ENCODE results near the gene CYP21A2. TPM values are rescaled to one million over a fixed set of nuclear protein-coding genes. Genes with fewer than 3 reads are reported as not detected.
"Not testable (repeated sequence)": the region's sequence is repeated elsewhere in the genome, so short reads cannot be mapped to it uniquely, and the experiment has no call there.

CYP21A2 gene
- total RNA-seq, 2 experiments from 2014 or later = 0.12 TPM; not detected in 1

DNA sequence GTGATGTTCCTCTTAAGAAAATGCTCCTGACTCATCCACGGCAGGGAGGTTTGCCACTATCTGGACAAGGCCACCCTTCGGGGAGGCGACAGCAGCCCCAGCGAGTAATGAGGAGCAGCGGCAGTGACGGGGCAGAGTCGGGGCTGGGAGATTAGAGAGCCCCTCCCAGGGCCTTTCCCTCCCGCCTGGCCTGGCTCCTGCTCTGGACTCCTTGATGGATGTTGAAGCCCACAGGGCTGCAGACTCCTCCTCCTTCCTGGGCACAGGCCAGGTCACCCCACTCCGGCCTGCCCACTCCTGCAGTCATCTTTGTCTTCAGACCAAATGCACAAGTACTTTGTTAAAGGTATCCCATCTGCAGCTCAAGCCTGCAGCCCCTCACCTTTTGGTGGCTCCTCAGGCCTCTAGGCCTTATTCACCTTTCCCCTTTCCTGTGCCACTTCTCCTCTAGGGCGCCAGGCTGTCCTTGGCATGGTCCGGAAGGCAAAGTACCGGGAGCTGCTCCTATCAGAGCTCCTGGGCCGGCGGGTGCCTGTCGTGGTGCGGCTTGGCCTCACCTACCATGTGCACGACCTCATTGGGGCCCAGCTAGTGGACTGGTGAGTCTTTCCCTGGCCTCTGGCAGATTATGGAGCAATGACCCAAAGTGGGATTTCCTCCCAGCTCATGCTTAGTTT lies 25.1 kb upstream of the CYP21A2 start:
- not testable (repeated sequence) for H3K27ac Mint-ChIP-seq, H3K4me1 Mint-ChIP-seq, H3K36me3 Mint-ChIP-seq, DNase-seq, H3K4me3 Mint-ChIP-seq, H3K9me3 Mint-ChIP-seq, H3K27me3 Mint-ChIP-seq

DNA sequence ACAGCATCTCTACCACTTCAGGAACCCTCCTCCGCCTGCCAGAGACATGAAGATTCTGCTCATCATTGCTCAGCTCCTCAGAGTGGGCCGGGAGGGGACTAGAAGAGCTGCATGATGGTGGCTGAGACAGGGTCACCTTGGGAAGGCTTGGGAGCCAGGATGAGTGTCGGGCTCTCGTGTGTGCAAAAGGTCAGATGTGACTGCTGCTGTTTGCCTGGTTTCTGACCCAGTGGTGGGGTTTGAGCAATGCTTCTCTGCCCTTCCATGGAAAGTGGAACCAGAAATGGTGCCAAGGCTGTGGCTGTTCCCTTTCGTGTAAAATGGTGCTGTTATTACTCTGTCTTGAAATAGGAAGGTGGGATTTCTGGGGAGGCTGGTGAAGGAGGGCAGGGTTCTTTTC lies 24.5 kb upstream of the CYP21A2 start:
- H3K4me3 Mint-ChIP-seq, H3K27ac Mint-ChIP-seq, H3K9me3 Mint-ChIP-seq, H3K27me3 Mint-ChIP-seq, H3K4me1 Mint-ChIP-seq, DNase-seq, H3K36me3 Mint-ChIP-seq: not testable (repeated sequence)

DNA sequence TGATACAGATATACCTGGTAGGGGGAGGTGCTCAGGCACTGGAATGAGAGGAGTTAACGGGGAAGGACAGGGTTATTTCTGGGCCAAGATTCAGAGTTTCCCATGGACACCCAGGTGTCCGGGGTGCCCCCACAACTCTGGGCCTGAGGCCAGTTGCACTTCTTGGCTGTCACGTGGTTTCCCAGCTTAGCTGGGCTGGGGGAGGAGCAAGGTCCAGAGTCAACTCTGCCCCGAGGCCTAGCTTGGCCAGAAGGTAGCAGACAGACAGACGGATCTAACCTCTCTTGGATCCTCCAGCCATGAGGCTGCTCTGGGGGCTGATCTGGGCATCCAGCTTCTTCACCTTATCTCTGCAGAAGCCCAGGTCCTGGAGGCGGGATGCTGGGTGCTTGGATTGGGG lies 23.7 kb upstream of the CYP21A2 start, which contains the start of gene C4B:
C4B (plus strand) TSS at position 249 of the 400 bp plus-strand sequence; CDS start at position 300, 51 bp downstream.
- H3K27ac Mint-ChIP-seq, H3K36me3 Mint-ChIP-seq, H3K4me3 Mint-ChIP-seq, H3K27me3 Mint-ChIP-seq, H3K4me1 Mint-ChIP-seq, H3K9me3 Mint-ChIP-seq, DNase-seq: not testable (repeated sequence)

DNA sequence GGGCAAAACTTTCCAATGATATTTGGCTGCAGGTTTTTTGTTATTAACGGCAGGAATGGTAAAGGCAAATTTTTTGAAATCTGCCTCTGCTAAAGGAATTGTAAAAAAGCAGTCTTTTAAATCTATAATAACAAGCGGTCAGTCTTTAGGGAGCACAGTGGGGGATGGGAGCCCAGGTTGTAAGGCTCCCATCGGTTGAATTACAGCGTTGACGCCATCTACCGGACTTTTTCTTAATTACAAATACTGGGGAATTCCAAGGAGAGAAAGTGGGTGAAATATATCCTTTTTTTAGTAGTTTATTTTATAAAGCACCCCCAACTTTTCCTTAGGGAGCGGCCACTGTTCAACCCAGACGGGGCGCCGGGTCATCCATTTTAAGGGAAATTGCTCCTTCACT lies 16.1 kb upstream of the CYP21A2 start:
- not testable (repeated sequence) for DNase-seq, H3K36me3 Mint-ChIP-seq

DNA sequence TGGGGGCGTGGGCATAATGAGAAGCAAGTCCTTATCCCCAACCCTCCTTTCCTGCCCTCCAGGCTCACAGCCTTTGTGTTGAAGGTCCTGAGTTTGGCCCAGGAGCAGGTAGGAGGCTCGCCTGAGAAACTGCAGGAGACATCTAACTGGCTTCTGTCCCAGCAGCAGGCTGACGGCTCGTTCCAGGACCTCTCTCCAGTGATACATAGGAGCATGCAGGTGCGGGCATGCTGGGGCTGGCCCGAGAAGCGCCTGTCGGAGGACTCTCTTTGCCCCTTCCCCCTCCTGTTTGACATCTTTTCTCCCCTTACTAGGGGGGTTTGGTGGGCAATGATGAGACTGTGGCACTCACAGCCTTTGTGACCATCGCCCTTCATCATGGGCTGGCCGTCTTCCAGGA lies 9.6 kb upstream of the CYP21A2 start:
- not testable (repeated sequence) for H3K9me3 Mint-ChIP-seq, H3K27me3 Mint-ChIP-seq, H3K4me3 Mint-ChIP-seq, DNase-seq, H3K36me3 Mint-ChIP-seq, H3K27ac Mint-ChIP-seq, H3K4me1 Mint-ChIP-seq

More for the DNA sequence above, 16.1 kb upstream of the CYP21A2 start:
- not testable (repeated sequence) for H3K27ac Mint-ChIP-seq, H3K4me3 Mint-ChIP-seq, H3K27me3 Mint-ChIP-seq, H3K9me3 Mint-ChIP-seq, H3K4me1 Mint-ChIP-seq

DNA sequence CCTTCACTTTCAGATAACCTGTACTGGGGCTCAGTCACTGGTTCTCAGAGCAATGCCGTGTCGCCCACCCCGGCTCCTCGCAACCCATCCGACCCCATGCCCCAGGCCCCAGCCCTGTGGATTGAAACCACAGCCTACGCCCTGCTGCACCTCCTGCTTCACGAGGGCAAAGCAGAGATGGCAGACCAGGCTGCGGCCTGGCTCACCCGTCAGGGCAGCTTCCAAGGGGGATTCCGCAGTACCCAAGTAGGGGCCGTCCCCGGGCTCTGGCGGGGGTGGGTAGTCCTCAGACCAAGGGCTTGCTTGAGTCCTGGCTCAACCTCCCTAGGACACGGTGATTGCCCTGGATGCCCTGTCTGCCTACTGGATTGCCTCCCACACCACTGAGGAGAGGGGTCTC lies 8.7 kb upstream of the CYP21A2 start:
- DNase-seq, H3K27me3 Mint-ChIP-seq, H3K4me1 Mint-ChIP-seq, H3K9me3 Mint-ChIP-seq, H3K36me3 Mint-ChIP-seq, H3K4me3 Mint-ChIP-seq, H3K27ac Mint-ChIP-seq: not testable (repeated sequence)

DNA sequence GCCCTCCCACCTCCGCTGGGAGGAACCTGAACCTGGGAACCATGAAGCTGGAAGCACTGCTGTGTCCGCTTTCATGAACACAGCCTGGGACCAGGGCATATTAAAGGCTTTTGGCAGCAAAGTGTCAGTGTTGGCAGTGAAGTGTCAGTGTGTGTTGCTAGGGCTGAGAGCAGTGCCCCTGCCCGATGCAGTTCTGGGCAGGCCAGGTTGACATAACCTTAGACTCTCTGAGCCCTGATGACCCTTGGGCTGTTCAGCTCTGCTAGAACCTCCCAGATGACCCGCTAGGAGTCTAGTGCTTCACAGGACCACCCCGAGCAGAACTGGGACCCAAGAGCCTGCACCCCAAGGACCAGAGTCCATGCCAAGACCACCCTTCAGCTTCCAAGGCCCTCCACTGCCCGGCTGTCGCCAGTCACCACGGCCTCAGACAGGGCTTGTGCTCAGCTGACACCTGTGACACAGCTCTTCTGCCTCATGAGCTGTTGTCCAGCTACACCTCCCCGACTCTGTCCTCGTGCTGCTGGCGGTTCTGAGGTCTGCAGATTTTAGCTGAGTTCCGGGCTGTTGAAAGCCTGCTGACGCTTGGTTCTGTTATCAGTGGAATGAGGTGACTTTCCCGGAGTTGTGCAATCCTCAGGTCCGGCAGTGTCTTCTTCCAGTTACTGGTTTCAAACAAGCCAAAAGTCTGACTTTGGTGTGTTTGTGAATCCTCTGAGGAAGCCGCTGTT lies 2.8 kb upstream of the CYP21A2 start:
- H3K27me3 Mint-ChIP-seq, H3K27ac Mint-ChIP-seq, H3K36me3 Mint-ChIP-seq, H3K9me3 Mint-ChIP-seq, H3K4me3 Mint-ChIP-seq, H3K4me1 Mint-ChIP-seq, DNase-seq: not testable (repeated sequence)

DNA sequence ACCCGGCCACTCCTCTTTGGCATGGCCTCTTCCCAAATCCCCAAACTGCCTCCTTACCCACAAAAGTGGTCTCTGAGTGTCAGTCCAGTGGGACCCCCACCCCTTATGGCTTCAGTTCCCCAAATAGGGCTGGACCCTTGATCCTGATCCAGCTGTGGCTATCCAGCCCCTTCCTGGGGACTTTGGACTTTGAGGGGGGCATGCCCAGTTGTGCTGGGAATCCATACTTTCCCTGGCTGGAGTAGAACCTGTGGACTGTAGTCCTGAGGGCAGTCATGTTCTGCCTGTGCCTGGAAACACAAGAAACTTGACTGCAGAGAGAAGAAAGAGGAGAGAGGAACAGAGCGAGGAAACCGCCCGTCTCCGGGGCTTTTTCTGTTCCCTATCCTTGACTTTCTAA lies 1.1 kb upstream of the CYP21A2 start:
- H3K4me3 Mint-ChIP-seq, H3K36me3 Mint-ChIP-seq, H3K27ac Mint-ChIP-seq, H3K4me1 Mint-ChIP-seq, H3K9me3 Mint-ChIP-seq, DNase-seq, H3K27me3 Mint-ChIP-seq: not testable (repeated sequence)

DNA sequence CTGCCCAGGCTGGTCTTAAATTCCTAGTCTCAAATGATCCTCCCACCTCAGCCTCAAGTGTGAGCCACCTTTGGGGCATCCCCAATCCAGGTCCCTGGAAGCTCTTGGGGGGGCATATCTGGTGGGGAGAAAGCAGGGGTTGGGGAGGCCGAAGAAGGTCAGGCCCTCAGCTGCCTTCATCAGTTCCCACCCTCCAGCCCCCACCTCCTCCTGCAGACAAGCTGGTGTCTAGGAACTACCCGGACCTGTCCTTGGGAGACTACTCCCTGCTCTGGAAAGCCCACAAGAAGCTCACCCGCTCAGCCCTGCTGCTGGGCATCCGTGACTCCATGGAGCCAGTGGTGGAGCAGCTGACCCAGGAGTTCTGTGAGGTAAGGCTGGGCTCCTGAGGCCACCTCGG lies 663 bp downstream of the CYP21A2 start:
- not testable (repeated sequence) for H3K4me1 Mint-ChIP-seq, H3K27me3 Mint-ChIP-seq, H3K36me3 Mint-ChIP-seq, H3K4me3 Mint-ChIP-seq, H3K27ac Mint-ChIP-seq, DNase-seq, H3K9me3 Mint-ChIP-seq

DNA sequence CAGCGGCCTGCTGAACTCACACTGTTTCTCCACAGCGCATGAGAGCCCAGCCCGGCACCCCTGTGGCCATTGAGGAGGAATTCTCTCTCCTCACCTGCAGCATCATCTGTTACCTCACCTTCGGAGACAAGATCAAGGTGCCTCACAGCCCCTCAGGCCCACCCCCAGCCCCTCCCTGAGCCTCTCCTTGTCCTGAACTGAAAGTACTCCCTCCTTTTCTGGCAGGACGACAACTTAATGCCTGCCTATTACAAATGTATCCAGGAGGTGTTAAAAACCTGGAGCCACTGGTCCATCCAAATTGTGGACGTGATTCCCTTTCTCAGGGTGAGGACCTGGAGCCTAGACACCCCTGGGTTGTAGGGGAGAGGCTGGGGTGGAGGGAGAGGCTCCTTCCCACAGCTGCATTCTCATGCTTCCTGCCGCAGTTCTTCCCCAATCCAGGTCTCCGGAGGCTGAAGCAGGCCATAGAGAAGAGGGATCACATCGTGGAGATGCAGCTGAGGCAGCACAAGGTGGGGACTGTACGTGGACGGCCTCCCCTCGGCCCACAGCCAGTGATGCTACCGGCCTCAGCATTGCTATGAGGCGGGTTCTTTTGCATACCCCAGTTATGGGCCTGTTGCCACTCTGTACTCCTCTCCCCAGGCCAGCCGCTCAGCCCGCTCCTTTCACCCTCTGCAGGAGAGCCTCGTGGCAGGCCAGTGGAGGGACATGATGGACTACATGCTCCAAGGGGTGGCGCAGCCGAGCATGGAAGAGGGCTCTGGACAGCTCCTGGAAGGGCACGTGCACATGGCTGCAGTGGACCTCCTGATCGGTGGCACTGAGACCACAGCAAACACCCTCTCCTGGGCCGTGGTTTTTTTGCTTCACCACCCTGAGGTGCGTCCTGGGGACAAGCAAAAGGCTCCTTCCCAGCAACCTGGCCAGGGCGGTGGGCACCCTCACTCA lies 1.4 kb downstream of the CYP21A2 start:
- H3K27ac Mint-ChIP-seq, H3K9me3 Mint-ChIP-seq, H3K4me3 Mint-ChIP-seq, H3K4me1 Mint-ChIP-seq, H3K27me3 Mint-ChIP-seq, DNase-seq, H3K36me3 Mint-ChIP-seq: not testable (repeated sequence)

DNA sequence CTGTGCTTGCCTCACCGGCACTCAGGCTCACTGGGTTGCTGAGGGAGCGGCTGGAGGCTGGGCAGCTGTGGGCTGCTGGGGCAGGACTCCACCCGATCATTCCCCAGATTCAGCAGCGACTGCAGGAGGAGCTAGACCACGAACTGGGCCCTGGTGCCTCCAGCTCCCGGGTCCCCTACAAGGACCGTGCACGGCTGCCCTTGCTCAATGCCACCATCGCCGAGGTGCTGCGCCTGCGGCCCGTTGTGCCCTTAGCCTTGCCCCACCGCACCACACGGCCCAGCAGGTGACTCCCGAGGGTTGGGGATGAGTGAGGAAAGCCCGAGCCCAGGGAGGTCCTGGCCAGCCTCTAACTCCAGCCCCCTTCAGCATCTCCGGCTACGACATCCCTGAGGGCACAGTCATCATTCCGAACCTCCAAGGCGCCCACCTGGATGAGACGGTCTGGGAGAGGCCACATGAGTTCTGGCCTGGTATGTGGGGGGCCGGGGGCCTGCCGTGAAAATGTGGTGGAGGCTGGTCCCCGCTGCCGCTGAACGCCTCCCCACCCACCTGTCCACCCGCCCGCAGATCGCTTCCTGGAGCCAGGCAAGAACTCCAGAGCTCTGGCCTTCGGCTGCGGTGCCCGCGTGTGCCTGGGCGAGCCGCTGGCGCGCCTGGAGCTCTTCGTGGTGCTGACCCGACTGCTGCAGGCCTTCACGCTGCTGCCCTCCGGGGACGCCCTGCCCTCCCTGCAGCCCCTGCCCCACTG lies 2.3 kb downstream of the CYP21A2 start:
- not testable (repeated sequence) for H3K4me3 Mint-ChIP-seq, H3K27me3 Mint-ChIP-seq, H3K4me1 Mint-ChIP-seq, DNase-seq, H3K36me3 Mint-ChIP-seq, H3K27ac Mint-ChIP-seq, H3K9me3 Mint-ChIP-seq

DNA sequence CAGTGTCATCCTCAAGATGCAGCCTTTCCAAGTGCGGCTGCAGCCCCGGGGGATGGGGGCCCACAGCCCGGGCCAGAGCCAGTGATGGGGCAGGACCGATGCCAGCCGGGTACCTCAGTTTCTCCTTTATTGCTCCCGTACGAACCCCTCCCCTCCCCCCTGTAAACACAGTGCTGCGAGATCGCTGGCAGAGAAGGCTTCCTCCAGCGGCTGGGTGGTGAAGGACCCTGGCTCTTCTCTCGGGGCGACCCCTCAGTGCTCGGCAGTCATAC lies 2.8 kb downstream of the CYP21A2 start:
- not testable (repeated sequence) for H3K4me3 Mint-ChIP-seq, H3K36me3 Mint-ChIP-seq, H3K27me3 Mint-ChIP-seq, H3K27ac Mint-ChIP-seq, DNase-seq, H3K9me3 Mint-ChIP-seq, H3K4me1 Mint-ChIP-seq

DNA sequence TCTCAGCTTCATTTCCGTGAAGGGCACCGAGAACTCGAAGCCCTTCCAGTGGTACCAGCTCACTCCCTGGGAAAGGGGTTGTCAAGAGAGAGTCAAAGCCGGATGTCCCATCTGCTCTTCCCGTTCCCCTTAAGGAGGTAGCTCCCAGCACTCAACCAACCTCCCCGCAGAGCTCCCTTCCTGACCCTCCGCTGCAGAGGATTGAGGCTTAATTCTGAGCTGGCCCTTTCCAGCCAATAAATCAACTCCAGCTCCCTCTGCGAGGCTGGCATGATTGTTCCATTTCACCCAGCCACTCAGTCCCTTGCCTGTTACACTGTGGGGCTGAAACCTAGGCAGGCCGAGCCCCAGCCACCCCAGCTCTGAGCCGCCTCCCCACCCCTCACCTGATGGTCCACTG lies 3.2 kb downstream of the CYP21A2 start:
- not testable (repeated sequence) for H3K27ac Mint-ChIP-seq

DNA sequence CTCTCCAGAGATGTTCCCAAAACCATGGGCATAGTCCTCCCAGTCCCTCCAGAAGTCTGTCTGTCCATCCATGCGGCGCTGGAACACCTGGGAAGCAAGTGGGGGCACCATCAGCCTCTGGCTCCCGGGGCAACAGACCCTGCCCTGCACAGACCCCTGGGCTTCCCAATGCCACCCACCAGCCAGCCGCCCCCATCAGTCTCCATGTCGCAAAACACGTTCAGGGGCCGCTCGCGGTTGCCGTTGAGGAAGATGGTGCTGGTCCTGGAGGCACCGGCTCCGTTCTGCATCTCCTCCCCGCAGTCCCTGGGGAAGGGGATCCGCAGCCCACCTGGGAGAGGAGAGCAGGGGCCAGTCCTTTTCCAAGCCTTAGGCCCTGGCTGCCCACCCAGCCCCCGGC lies 4.1 kb downstream of the CYP21A2 start:
- H3K27ac Mint-ChIP-seq = not testable (repeated sequence)

More for the DNA sequence above, 3.2 kb downstream of the CYP21A2 start:
- not testable (repeated sequence) for H3K4me3 Mint-ChIP-seq, H3K27me3 Mint-ChIP-seq, DNase-seq, H3K4me1 Mint-ChIP-seq, H3K9me3 Mint-ChIP-seq, H3K36me3 Mint-ChIP-seq

More for the DNA sequence above, 4.1 kb downstream of the CYP21A2 start:
- not testable (repeated sequence) for H3K4me3 Mint-ChIP-seq, DNase-seq, H3K36me3 Mint-ChIP-seq, H3K9me3 Mint-ChIP-seq, H3K27me3 Mint-ChIP-seq, H3K4me1 Mint-ChIP-seq
